ENCODE results near the gene ZMIZ1. TPM values are rescaled to one million over a fixed set of nuclear protein-coding genes. Genes with fewer than 3 reads are reported as not detected.

ZMIZ1 gene
- total RNA-seq, 6 donors from 2014 or later: 51.0 to 99.2 (median 91.8) TPM

- peaks cover 10 to 40% (median 22%) of the 10 kb centered on the region in 4 donors for H3K4me1 ChIP-seq
- no peak for DNase-seq
Observed at GRCh38 chr10:79229071-79229541, 160.3 kb downstream of the ZMIZ1 start.

GRCh38 chr10:79229830-79230327, 161.1 kb downstream of the ZMIZ1 start:
- no peak for ATAC-seq (ENCODE audit: low FRiP score in 2 of 2)
- TF ChIP-seq POLR2A (IDR thresholded peaks at IDR 0.05): no peak
- no peak for TF ChIP-seq POLR2AphosphoS5 (IDR thresholded peaks at IDR 0.05)
- no peak for TF ChIP-seq EP300 (IDR thresholded peaks at IDR 0.05)
- no peak for TF ChIP-seq CTCF (IDR thresholded peaks at IDR 0.05)
- Histone ChIP-seq H3K36me3 (peaks cover 0 to 45% (median 16%) of the 10 kb centered on the region in 4 donors), H3K27me3 (no peaks in the 10 kb centered on the region), H3K4me1 (peaks cover 3 to 32% (median 19%) of the 10 kb centered on the region in 4 donors), H3K27ac (peak overlapping the region in 2 of 4 donors; percentile 57 to 64), H3K4me3 (no peak overlapping the region), H3K9me3 (no peaks in the 10 kb centered on the region)
- DNase-seq: no peak
- WGBS, 2 donors: 70 to 71% methylated on average over 12 of the region's 12 CpGs

More at GRCh38 chr10:79229071-79229541, 160.3 kb downstream of the ZMIZ1 start:
- H3K4me3 ChIP-seq: no peak overlapping the region
- H3K27me3 ChIP-seq: no peaks in the 10 kb centered on the region
- H3K36me3 ChIP-seq: peaks cover 0 to 50% (median 18%) of the 10 kb centered on the region in 4 donors
- ATAC-seq (ENCODE audit: low FRiP score in 2 of 2): no peak
- no peaks in the 10 kb centered on the region for H3K9me3 ChIP-seq
- no peak for TF ChIP-seq CTCF (IDR thresholded peaks at IDR 0.05)
- no peak for TF ChIP-seq POLR2A (IDR thresholded peaks at IDR 0.05)
- TF ChIP-seq EP300 (IDR thresholded peaks at IDR 0.05): no peak
- TF ChIP-seq POLR2AphosphoS5 (IDR thresholded peaks at IDR 0.05): no peak
- peak overlapping the region in 2 of 4 donors; percentile 57 to 64 for H3K27ac ChIP-seq
- 75% methylated on average over 5 of the region's 5 CpGs; no CpG with 5 or more reads in 1 of the 2 donors for WGBS, 2 donors

GRCh38 chr10:79230328-79230830, 161.6 kb downstream of the ZMIZ1 start:
- ATAC-seq (ENCODE audit: low FRiP score in 2 of 2): no peak
- H3K36me3 ChIP-seq: peaks cover 0 to 42% (median 15%) of the 10 kb centered on the region in 4 donors
- WGBS, 2 donors: 59 to 82% methylated on average over 9 to 16 of the region's 16 CpGs

GRCh38 chr10:79230850-79231249, 162.1 kb downstream of the ZMIZ1 start:
- ATAC-seq (ENCODE audit: low FRiP score in 2 of 2): no peak
- TF ChIP-seq CTCF (IDR thresholded peaks at IDR 0.05): no peak
- no peak for TF ChIP-seq POLR2A (IDR thresholded peaks at IDR 0.05)
- TF ChIP-seq EP300 (IDR thresholded peaks at IDR 0.05): no peak
- TF ChIP-seq POLR2AphosphoS5 (IDR thresholded peaks at IDR 0.05): no peak
- Histone ChIP-seq H3K27ac (peak overlapping the region in 1 of 4 donors; percentile 64), H3K27me3 (no peaks in the 10 kb centered on the region), H3K36me3 (peaks cover 0 to 44% (median 15%) of the 10 kb centered on the region in 4 donors), H3K9me3 (no peaks in the 10 kb centered on the region), H3K4me3 (no peak overlapping the region), H3K4me1 (peaks cover 9 to 35% (median 27%) of the 10 kb centered on the region in 4 donors)
- 93 to 96% methylated on average over 3 to 4 of the region's 4 CpGs for WGBS, 2 donors
- DNase-seq: no peak

More at GRCh38 chr10:79230328-79230830, 161.6 kb downstream of the ZMIZ1 start:
- Histone ChIP-seq H3K4me3 (no peak overlapping the region), H3K9me3 (no peaks in the 10 kb centered on the region), H3K27ac (peak overlapping the region in 2 of 4 donors; percentile 57 to 64), H3K27me3 (no peaks in the 10 kb centered on the region), H3K4me1 (peaks cover 5 to 32% (median 23%) of the 10 kb centered on the region in 4 donors)
- TF ChIP-seq EP300 (IDR thresholded peaks at IDR 0.05): no peak
- TF ChIP-seq POLR2AphosphoS5 (IDR thresholded peaks at IDR 0.05): no peak
- TF ChIP-seq CTCF (IDR thresholded peaks at IDR 0.05): no peak
- TF ChIP-seq POLR2A (IDR thresholded peaks at IDR 0.05): no peak
- no peak for DNase-seq
